ENCODE data around the gene L3MBTL4.
A peak's percentile ranks its signal among the peaks of the same experiment; 100 is the strongest.

The L3MBTL4 gene

DNA sequence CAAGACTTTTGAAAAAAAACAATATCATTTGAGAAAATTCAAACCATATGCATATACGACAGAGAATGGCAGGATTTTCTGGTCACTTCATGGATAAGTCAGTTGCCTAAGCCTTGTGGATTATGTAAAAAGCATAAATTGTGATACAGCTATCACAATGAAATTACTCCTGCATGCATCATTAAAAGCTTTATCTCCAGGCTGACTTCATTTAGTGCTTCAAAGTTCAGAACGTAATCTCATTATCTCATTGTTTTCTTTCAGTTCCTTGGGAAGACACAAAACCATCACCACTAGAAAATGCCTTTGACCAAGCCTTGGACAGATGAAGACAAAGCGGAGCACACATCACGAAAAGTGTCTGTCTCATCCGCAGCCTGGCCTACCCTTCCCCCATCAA is 57.0 kb downstream of the L3MBTL4 start:
- H3K4me1 Mint-ChIP-seq, result peaks cover 5% of the 10 kb centered on the region
- H3K27ac Mint-ChIP-seq, result no peak overlapping the region
- peaks cover 7% of the 10 kb centered on the region for H3K9me3 Mint-ChIP-seq
- H3K4me3 Mint-ChIP-seq, result no peak overlapping the region
- no peaks in the 10 kb centered on the region for H3K27me3 Mint-ChIP-seq
- ATAC-seq, result no peak
- H3K36me3 Mint-ChIP-seq, result no peaks in the 10 kb centered on the region

DNA sequence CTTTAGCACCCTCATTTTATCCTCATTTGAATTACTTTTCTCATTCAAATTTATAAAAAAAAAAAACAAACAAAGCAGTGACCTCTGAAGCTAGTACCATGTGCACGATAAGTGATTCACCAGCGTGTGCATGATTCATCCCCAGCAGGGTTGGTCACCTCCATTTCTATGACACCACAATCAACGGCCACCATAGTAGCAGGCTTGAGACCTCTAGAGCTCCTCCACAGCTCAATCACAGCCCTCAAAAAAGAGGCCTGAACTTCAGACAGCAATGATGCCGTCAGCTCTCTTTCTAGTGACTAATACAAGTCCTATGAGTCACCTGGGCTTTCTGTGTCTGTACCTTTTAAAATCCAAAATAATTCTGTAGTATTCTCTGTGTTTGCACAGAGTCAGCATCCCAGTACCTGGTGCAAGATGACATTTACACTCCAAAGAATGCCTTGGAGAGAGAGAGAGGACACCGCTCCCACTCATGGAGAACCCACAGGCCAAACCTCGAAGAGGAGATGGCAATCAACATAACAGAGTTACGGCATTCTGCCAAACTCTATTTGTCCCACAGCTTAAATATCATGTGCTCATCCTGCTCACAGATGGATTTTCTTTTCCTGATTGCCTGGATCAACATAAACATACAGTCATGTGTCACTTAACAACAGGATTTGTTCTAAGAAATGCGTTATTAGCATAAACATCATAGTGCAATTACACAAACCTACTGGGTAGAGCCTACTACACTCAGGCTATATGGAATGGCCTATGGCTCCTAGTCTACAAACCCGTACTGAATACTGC is 58.7 kb downstream of the L3MBTL4 start:
- peak; percentile 54 for ATAC-seq
- Mint-ChIP-seq H3K9me3 (peaks cover 3% of the 10 kb centered on the region), H3K27me3 (no peaks in the 10 kb centered on the region), H3K27ac (no peak overlapping the region), H3K36me3 (no peaks in the 10 kb centered on the region), H3K4me3 (no peak overlapping the region), H3K4me1 (no peaks in the 10 kb centered on the region)

DNA sequence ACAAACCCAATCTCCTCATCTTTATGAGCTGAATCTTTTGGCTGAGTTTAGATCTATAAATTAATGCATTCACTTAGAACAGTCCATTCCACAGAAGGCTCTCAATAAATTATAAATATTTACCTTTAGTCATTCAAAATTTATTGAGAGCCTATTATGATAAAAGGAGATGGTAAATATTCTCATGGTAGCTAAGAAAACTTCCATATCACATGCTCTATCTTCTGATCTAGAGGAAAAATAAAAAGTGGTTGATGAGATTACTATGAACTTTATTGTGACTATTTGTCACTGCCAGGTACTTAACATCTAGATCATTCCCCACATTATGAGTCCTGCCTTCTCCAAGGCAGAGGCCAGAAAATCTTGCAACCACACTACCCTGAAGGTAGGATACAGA is 62.4 kb downstream of the L3MBTL4 start:
- H3K4me1 Mint-ChIP-seq, result no peaks in the 10 kb centered on the region
- no peak overlapping the region for H3K4me3 Mint-ChIP-seq
- ATAC-seq, result no peak
- no peaks in the 10 kb centered on the region for H3K36me3 Mint-ChIP-seq
- no peak overlapping the region for H3K27ac Mint-ChIP-seq
- H3K9me3 Mint-ChIP-seq, result peaks cover 9% of the 10 kb centered on the region
- no peaks in the 10 kb centered on the region for H3K27me3 Mint-ChIP-seq

DNA sequence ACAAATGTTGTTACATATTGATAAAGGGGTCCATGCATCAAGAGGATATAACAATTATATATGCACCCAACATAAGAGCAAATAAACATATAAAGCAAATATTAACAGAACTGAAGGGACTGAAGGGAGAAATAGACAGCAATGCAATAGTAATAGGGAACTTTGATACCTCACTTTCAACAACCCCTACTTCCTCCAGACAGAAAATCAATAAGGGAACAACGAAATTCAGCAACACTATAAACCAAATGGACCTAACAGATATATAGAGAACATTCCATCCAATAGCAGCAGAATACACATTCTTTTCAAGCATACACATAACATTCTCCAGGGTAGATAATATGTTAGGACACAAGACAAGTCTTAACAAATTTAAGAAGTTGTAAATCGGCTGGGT is 71.7 kb downstream of the L3MBTL4 start:
- H3K9me3 Mint-ChIP-seq, result peaks cover 17% of the 10 kb centered on the region
- H3K27me3 Mint-ChIP-seq, result no peaks in the 10 kb centered on the region
- H3K27ac Mint-ChIP-seq, result no peak overlapping the region
- H3K36me3 Mint-ChIP-seq, result peaks cover 3% of the 10 kb centered on the region
- ATAC-seq, result no peak
- H3K4me3 Mint-ChIP-seq, result no peak overlapping the region
- no peaks in the 10 kb centered on the region for H3K4me1 Mint-ChIP-seq

DNA sequence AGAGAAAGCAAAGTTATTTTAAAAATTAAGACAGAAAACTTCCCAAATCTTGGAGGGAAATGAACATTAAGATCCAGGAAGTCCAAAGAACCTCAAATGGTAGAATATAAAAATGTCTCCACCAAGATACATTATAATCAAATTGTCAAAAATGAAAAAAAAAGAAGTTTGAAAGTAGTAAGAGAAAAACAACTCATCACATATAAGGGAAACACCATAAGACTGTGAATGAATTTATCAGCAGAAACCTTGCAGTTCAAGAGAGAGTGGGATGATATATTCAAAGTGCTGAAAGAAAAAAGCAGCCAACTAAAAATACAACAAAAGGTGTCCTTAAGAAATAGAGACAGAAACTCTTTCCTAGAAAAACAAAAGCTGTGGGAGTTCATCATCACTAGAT is 73.0 kb downstream of the L3MBTL4 start:
- Mint-ChIP-seq H3K36me3 (peaks cover 6% of the 10 kb centered on the region), H3K4me1 (no peaks in the 10 kb centered on the region), H3K27me3 (no peaks in the 10 kb centered on the region), H3K27ac (no peak overlapping the region), H3K9me3 (peaks cover 21% of the 10 kb centered on the region), H3K4me3 (no peak overlapping the region)
- ATAC-seq, result no peak

DNA sequence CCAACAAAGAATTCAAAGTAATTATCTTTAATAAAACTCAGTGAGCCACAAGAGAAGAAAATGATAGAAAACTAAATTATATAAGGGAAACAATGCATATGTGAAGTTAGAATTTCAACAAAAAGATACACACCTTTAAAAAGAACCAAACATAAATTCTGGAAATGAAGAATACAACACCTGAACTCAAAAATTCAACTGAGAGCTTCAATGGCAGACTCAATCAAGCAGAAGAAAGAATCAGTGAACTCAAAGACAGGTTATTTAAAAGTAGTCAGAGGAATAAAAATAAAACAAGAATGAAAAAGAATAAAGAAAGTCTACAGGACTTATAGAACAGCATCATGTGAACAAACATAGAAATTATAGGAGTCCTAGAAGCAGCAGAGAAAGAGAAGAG is 73.4 kb downstream of the L3MBTL4 start:
- Mint-ChIP-seq H3K27me3 (no peaks in the 10 kb centered on the region), H3K4me1 (no peaks in the 10 kb centered on the region), H3K27ac (no peak overlapping the region), H3K4me3 (no peak overlapping the region), H3K9me3 (peaks cover 21% of the 10 kb centered on the region), H3K36me3 (peaks cover 6% of the 10 kb centered on the region)
- ATAC-seq, result no peak

DNA sequence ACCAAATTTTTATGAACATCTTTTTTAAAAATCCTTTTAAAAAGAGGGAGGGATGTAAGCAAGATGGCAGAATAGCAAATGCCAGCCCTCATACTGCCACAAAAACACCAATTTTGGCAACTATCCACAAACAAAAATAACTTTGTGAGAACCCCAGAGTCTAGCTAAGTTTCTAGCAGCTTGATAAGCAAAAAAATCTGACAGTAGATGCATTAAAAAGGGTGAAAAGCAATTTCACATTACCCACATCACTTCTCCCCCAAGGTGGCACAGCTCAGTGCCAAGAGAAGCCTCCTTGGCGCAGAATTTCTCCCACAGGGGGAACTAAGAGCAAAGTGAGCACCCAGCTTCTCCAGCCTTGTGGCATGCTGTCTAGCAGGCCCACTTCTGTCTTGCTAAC is 74.6 kb downstream of the L3MBTL4 start:
- H3K36me3 Mint-ChIP-seq, result peaks cover 6% of the 10 kb centered on the region
- peaks cover 21% of the 10 kb centered on the region for H3K9me3 Mint-ChIP-seq
- H3K27ac Mint-ChIP-seq, result no peak overlapping the region
- H3K27me3 Mint-ChIP-seq, result no peaks in the 10 kb centered on the region
- no peak overlapping the region for H3K4me3 Mint-ChIP-seq
- H3K4me1 Mint-ChIP-seq, result no peaks in the 10 kb centered on the region
- no peak for ATAC-seq

DNA sequence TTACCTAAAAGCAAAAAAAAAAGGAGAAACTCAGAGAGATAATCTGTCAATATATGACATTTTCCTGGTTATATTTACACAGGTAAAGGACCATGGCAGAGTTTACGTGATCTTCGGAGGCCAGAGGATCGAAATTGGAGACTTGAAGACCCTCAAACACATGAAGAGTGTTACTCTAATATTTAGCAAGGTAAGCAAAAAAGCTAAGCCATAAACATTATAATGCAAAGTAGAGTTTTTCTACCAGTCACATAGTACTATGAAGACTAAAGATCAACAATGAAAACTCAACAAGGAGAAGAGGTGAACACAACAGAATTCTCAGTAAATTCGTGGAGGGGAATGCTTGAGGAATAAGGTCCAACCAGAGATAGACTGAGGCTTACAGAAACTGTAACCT is 78.5 kb downstream of the L3MBTL4 start:
- Mint-ChIP-seq H3K4me1 (no peaks in the 10 kb centered on the region), H3K4me3 (no peak overlapping the region), H3K9me3 (peaks cover 16% of the 10 kb centered on the region), H3K27ac (no peak overlapping the region), H3K36me3 (peaks cover 6% of the 10 kb centered on the region), H3K27me3 (no peaks in the 10 kb centered on the region)
- no peak for ATAC-seq

DNA sequence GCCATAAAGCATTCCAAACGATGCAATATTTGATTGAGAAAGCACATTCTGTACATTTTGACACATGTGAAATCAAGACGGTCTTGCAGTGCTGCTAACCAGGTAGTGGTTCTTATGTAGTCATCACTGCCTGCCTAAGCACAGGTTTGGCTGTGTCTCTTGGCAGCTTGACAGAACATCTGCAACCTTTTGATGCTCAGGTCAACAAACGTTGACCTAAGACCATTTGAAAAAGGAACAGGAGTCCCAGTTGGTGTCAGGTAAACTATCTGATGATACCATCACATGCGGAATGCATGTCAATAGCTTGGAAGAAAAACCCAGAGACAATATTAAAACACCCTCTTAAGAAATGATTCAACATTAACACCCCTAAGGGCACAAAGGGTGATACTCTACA is 80.7 kb downstream of the L3MBTL4 start:
- H3K9me3 Mint-ChIP-seq, result peaks cover 8% of the 10 kb centered on the region
- H3K27ac Mint-ChIP-seq, result no peak overlapping the region
- no peak overlapping the region for H3K4me3 Mint-ChIP-seq
- ATAC-seq, result no peak
- H3K27me3 Mint-ChIP-seq, result no peaks in the 10 kb centered on the region
- peaks cover 6% of the 10 kb centered on the region for H3K36me3 Mint-ChIP-seq
- no peaks in the 10 kb centered on the region for H3K4me1 Mint-ChIP-seq

DNA sequence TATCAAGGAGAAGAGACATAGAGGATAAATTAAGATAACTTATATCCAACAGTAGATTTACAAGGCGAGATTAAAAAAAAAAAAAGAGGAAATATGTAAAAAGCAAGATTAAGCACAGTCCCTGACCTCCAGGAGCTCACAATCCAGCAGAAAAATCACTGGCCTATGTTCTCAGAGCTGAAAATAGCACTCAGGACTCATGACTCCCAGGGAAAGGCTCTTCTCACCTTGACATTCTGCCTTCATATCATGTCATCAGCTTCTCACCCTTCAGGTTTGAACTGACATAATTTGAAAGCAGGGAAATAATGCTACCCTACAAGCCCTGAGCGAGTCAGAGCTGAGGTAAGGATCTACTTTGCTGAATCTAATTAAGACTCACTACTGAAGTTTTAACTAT is 82.8 kb downstream of the L3MBTL4 start:
- Mint-ChIP-seq H3K4me3 (no peak overlapping the region), H3K27ac (no peak overlapping the region), H3K27me3 (no peaks in the 10 kb centered on the region), H3K4me1 (no peaks in the 10 kb centered on the region), H3K36me3 (no peaks in the 10 kb centered on the region), H3K9me3 (peaks cover 7% of the 10 kb centered on the region)
- ATAC-seq, result no peak

DNA sequence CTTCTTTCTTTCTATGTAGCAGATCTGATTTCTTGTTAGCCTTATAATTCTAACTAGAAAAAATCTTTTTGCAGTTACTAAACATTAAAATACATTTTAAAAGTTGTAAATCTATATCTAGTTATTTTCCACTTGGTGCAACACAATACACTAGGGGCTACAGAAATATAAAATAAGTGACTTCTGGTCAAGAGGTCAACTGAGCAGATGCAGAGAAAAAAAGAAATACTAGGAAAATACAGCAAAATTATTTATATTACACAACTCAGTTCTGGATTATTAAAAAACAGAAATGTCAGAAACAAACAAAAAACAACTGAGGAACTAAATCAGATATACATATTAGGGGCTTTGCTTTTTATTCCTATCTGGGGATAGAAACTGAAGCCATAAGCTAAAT is 83.9 kb downstream of the L3MBTL4 start:
- H3K4me1 Mint-ChIP-seq, result no peaks in the 10 kb centered on the region
- H3K36me3 Mint-ChIP-seq, result no peaks in the 10 kb centered on the region
- peaks cover 5% of the 10 kb centered on the region for H3K9me3 Mint-ChIP-seq
- H3K27me3 Mint-ChIP-seq, result no peaks in the 10 kb centered on the region
- no peak for ATAC-seq
- no peak overlapping the region for H3K4me3 Mint-ChIP-seq
- H3K27ac Mint-ChIP-seq, result no peak overlapping the region

DNA sequence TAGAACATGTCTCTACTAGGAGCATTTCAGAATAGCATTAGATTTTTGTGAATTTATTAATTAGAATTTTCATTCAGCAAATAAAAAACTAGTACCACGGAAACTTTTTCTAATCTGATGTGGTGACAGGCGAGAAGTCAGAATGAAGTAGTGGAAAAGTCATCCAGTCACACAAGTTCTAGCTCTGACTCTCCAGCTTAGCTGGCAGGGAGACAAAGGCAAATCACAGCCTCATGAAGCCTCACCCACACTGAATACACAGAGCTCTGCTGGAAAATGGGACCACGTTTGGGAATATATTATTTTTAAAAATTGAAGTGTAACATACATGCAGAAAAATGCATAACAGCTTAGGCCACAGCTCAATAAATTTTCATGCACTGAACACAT is 86.1 kb downstream of the L3MBTL4 start:
- Mint-ChIP-seq H3K4me3 (no peak overlapping the region), H3K27me3 (no peaks in the 10 kb centered on the region), H3K4me1 (no peaks in the 10 kb centered on the region), H3K9me3 (peaks cover 6% of the 10 kb centered on the region), H3K27ac (no peak overlapping the region), H3K36me3 (no peaks in the 10 kb centered on the region)
- ATAC-seq, result no peak

DNA sequence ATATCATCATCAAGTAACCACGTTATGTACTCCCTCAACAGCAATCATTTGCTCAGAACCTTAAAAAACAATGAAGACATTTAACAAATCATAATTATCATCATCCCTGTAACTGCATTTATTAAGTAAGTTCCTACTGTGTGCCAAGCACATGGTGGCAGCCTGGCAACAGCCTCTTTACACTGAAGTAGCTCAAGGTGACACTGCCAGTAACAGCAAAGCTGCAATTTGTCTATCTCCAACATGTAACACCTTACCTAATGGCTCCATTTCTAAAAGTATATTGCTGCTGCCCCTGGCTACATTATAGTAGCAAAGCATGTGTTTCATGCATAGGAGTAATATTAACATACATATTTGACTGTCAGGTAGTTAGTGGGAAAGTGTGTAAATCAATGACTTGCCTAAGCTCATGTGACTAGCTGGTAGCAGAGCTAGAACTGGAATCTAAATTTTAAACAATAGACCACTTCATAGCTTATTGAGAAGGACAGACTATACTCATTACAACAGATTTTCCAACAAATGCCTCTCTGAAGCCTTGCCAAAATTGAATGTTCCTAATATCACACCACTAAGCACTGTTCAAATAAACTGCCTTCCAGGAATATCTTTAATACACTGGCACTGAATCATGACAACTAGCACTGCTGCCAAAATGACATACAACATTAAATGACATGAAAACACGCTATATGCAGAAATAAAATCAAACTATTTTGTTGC is 86.7 kb downstream of the L3MBTL4 start:
- H3K4me1 Mint-ChIP-seq, result no peaks in the 10 kb centered on the region
- H3K4me3 Mint-ChIP-seq, result no peak overlapping the region
- ATAC-seq, result no peak
- H3K36me3 Mint-ChIP-seq, result no peaks in the 10 kb centered on the region
- H3K27me3 Mint-ChIP-seq, result no peaks in the 10 kb centered on the region
- H3K27ac Mint-ChIP-seq, result no peak overlapping the region
- peaks cover 12% of the 10 kb centered on the region for H3K9me3 Mint-ChIP-seq

DNA sequence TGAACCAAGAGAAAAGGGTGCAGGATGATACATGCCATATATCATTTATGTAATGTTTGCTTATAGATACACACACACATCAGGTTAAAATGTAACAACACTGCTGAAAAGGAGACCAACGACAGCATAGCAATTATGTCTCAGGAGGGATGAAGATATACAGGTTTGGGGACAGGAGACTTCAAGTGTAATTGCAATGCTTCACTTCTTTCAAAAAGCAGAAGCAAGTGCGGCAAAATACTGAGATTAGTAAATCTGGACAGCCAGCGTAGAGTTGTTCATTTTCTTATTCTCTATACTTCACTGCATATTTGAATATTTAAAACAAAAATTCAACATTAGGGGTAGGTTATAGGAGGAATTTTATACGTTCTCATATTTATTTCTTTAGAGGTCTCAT is 87.2 kb downstream of the L3MBTL4 start:
- no peaks in the 10 kb centered on the region for H3K27me3 Mint-ChIP-seq
- H3K9me3 Mint-ChIP-seq, result peaks cover 16% of the 10 kb centered on the region
- no peak overlapping the region for H3K4me3 Mint-ChIP-seq
- H3K4me1 Mint-ChIP-seq, result no peaks in the 10 kb centered on the region
- no peak for ATAC-seq
- H3K36me3 Mint-ChIP-seq, result no peaks in the 10 kb centered on the region
- no peak overlapping the region for H3K27ac Mint-ChIP-seq

DNA sequence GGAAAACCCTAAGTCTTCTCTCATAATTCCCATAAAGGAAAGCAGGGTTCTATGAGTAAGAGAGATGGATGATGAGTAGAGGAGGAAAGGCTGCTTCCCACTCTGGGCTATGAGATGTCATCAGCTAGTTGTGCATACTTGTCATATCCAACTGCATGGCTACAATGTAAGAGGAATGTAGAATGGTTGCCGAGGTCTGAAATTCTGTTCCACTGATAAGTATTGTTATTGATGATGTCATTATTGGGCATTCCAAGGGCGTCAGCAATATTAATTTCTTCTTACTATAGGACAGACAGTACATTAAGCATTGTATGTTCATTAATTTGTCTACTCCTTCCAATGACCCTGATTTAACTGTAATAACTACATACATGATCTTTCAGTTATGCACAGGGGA is 88.1 kb downstream of the L3MBTL4 start:
- H3K36me3 Mint-ChIP-seq, result peaks cover 6% of the 10 kb centered on the region
- no peaks in the 10 kb centered on the region for H3K4me1 Mint-ChIP-seq
- H3K9me3 Mint-ChIP-seq, result peaks cover 18% of the 10 kb centered on the region
- no peaks in the 10 kb centered on the region for H3K27me3 Mint-ChIP-seq
- no peak for ATAC-seq
- H3K27ac Mint-ChIP-seq, result no peak overlapping the region
- no peak overlapping the region for H3K4me3 Mint-ChIP-seq

DNA sequence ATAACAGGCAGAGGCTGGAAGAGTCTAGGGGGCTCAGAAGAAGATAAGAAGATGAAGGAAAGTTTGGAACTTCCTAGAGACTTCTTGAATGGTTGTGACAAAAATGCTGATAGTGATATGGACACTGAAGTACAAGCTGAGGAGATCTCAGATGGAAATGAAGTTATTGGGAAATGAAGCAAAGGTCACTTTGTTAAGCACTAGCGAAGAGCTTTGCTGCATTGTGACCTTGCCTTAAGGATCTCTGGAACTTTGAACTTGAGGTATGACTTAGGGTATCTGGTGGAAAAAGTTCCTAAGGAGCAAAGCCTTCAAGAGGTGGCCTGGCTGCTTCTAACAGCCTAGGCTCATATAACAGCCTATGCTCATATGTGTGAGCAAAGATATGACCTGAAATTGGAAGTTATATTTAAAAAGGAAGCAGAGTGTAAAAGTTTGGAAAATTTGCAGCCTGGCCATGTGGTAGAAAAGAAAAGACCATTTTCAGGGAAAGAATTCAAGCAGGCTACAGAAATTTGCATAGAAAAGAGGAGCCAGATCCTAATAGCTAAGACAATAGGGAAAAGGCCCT is 91.3 kb downstream of the L3MBTL4 start:
- Mint-ChIP-seq H3K27ac (no peak overlapping the region), H3K9me3 (peaks cover 22% of the 10 kb centered on the region), H3K36me3 (peaks cover 6% of the 10 kb centered on the region), H3K4me1 (no peaks in the 10 kb centered on the region), H3K27me3 (no peaks in the 10 kb centered on the region), H3K4me3 (no peak overlapping the region)
- no peak for ATAC-seq
